Activated naive CD8-positive, alpha-beta T cell (primary cell): Measurements from ENCODE around the gene ECI2.
"Not testable (repeated sequence)": the region's sequence is repeated elsewhere in the genome, so short reads cannot be mapped to it uniquely, and the experiment has no call there.

Experiments used
- H3K27ac Mint-ChIP-seq: one replicate; pipeline ENCODE4 v1.8.0; 2021; ENCODE audit warnings: mixed read lengths
- H3K27me3 Mint-ChIP-seq: one replicate; pipeline ENCODE4 v1.8.0; 2021; ENCODE audit warnings: mixed read lengths
- H3K36me3 Mint-ChIP-seq: one replicate; pipeline ENCODE4 v1.8.0; 2021; ENCODE audit warnings: mixed read lengths
- H3K4me1 Mint-ChIP-seq: one replicate; pipeline ENCODE4 v1.8.0; 2021; ENCODE audit warnings: low read depth, mixed read lengths
- H3K4me3 Mint-ChIP-seq: one replicate; pipeline ENCODE4 v1.8.0; 2021; ENCODE audit warnings: mild to moderate bottlenecking, mixed read lengths
- H3K9me3 Mint-ChIP-seq: one replicate; pipeline ENCODE4 v1.8.0; 2021; ENCODE audit warnings: low read depth, mixed read lengths

The ECI2 gene

DNA sequence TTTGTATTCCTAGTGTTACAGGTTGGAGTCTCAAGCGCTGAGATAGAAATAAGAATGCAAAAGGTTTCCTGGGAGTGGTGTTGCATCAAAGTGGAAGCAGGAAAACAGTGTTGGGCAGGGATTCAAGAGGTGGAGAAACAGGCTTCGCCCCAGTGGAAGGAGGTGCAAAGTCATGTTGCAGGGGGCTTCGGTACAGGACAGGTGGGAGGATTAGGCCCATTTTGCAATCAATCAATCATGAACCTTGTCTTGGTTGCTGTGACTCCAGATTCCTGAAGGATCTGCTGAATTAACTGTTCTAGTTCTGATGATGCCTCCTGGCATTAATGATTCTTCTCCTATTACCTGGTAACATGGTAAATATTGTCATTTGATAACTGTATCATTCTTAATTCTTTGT is 34.1 kb downstream of the ECI2 start:
- H3K36me3 Mint-ChIP-seq: no peaks in the 10 kb centered on the region
- H3K4me3 Mint-ChIP-seq: no peak overlapping the region
- H3K27me3 Mint-ChIP-seq: no peaks in the 10 kb centered on the region
- no peaks in the 10 kb centered on the region for H3K4me1 Mint-ChIP-seq
- H3K27ac Mint-ChIP-seq: no peak overlapping the region
- no peaks in the 10 kb centered on the region for H3K9me3 Mint-ChIP-seq

GRCh38 chr6:4100655-4101054 is 34.7 kb downstream of the ECI2 start:
- H3K27me3 Mint-ChIP-seq: no peaks in the 10 kb centered on the region
- H3K9me3 Mint-ChIP-seq: no peaks in the 10 kb centered on the region
- H3K36me3 Mint-ChIP-seq: no peaks in the 10 kb centered on the region
- H3K4me3 Mint-ChIP-seq: no peak overlapping the region
- no peak overlapping the region for H3K27ac Mint-ChIP-seq
- H3K4me1 Mint-ChIP-seq: no peaks in the 10 kb centered on the region

DNA sequence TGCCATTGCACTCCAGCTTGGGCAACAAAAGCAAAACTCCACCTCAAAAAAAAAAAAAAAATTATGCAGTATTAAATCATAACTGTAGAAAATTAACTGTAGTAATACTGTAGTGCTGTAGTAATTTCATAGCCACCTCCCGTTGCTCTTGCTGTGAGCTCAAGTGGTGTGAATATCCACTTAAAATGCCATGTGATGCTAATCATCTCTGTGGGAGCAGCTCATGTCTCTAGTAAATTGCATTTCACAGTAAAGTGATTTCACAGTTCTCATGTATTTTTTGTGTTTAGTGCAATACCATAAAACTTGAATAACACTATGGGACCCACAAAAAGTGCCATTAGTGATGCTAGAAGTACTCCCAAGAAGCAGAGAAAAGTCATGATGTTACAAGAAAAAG is 42.1 kb downstream of the ECI2 start:
- Mint-ChIP-seq H3K27ac (no peak overlapping the region), H3K4me3 (no peak overlapping the region), H3K27me3 (no peaks in the 10 kb centered on the region), H3K36me3 (no peaks in the 10 kb centered on the region), H3K4me1 (no peaks in the 10 kb centered on the region), H3K9me3 (no peaks in the 10 kb centered on the region)

DNA sequence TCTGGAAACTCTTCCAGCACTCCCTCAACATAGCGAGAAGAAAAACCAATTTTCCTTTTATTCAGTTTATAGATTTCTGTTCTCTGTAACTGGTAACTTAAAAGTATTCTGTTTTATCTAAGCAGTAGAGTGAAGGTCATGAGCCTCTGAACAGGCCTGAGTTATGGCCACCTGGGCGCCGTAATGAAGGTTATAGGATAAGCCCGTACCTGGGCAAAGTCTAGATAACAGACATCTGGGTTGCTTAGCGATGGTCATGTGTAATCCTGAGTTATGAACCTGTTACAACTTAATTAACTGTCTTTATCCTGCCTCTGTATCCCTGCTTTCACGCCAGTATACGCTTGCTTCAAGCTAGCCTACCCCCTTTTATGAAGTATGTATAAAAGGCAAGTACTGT is 43.4 kb downstream of the ECI2 start:
- no peaks in the 10 kb centered on the region for H3K4me1 Mint-ChIP-seq
- no peaks in the 10 kb centered on the region for H3K36me3 Mint-ChIP-seq
- H3K9me3 Mint-ChIP-seq: no peaks in the 10 kb centered on the region
- no peak overlapping the region for H3K4me3 Mint-ChIP-seq
- H3K27ac Mint-ChIP-seq: no peak overlapping the region
- H3K27me3 Mint-ChIP-seq: no peaks in the 10 kb centered on the region

DNA sequence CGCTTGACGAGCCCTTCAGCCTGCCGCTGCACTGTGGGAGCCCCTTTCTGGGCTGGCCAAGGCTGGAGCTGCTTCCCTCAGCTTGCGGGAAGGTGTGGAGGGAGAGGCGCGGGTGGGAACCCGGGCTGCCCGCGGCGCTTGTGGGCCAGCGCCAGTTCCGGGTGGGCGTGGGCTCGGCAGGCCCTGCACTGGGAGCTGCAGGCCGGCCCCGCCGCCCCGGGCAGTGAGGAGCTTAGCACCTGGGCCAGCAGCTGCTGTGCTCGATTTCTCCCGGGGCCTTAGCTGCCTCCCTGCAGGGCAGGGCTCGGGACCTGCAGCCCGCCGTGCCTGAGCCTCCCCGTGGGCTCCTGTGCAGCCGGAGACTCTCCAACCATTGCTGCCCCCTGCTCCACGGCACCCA is 45.3 kb downstream of the ECI2 start:
- H3K36me3 Mint-ChIP-seq, H3K4me1 Mint-ChIP-seq, H3K4me3 Mint-ChIP-seq, H3K27me3 Mint-ChIP-seq, H3K9me3 Mint-ChIP-seq, H3K27ac Mint-ChIP-seq: not testable (repeated sequence)

DNA sequence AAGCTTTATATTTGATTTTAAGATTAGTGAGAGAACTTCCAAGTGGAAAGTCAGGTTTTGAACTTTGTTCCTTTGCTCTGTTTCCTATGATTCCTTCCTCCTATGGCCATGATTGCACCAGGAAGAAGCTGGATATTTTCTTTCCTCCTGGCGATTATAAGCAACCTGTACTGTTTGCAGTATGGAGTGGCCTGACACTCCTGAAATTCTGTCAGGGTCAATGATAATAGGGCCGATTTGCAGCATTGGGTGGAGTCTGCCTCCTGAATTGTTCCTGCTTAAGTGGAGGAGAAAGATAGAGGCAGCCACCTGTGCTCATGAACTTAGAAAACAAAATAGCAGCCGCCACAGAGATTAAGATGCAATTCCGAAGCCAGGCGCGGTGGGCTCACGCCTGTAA is 46.7 kb downstream of the ECI2 start:
- Mint-ChIP-seq H3K27ac (no peak overlapping the region), H3K4me3 (no peak overlapping the region), H3K36me3 (no peaks in the 10 kb centered on the region), H3K9me3 (no peaks in the 10 kb centered on the region), H3K27me3 (no peaks in the 10 kb centered on the region), H3K4me1 (no peaks in the 10 kb centered on the region)

- Mint-ChIP-seq H3K4me1 (no peaks in the 10 kb centered on the region), H3K4me3 (no peak overlapping the region), H3K27me3 (no peaks in the 10 kb centered on the region), H3K9me3 (no peaks in the 10 kb centered on the region), H3K27ac (no peak overlapping the region), H3K36me3 (no peaks in the 10 kb centered on the region)
These were observed 50.1 kb downstream of the ECI2 start for GRCh38 chr6:4085332-4085700.

- Mint-ChIP-seq H3K4me1 (no peaks in the 10 kb centered on the region), H3K36me3 (no peaks in the 10 kb centered on the region), H3K27ac (no peak overlapping the region), H3K9me3 (no peaks in the 10 kb centered on the region), H3K27me3 (no peaks in the 10 kb centered on the region), H3K4me3 (no peak overlapping the region)
These were observed 50.7 kb downstream of the ECI2 start for GRCh38 chr6:4084444-4085331.

DNA sequence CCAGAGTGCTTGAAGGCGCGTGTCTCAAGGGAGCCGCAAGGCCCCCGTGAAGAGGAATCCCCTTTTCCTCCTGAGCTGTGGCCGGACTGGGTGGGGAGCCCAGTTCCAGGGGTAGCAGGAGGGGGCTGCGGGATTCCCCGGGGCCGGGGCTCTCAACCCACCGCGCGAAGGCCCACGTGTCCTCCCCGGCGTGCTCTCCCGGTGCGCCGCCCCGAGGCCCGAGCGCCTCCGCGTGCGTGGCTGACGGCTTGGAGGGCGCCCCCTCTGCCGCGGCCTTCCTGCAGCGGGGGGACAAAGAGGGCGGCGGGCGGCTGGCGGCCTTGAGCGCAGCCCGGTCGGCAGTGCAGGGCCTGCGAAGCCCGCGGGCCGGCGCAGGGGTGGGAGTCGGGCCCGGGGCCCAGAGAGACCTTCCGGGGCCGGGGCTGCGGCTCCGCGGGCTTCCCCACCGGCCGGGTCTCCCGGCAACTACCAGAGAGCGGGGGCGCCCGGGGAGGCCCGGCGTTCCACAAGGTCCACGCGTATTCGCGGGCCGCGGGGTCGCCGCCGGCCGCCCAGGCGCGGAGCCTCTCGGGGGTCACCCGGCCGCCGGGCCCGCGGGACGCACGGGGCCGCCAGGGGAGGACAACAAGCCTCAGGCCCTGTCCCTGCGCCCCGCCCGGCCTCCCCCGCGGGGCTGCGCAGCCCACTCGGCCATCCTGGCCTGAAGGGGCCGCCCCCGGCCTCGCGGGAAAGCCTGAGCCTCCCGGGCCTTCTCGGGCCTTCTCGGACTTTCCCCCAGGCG is 56.5 kb downstream of the ECI2 start, which contains the start of gene FAM217A:
Gene FAM217A (minus strand): TSS at position 447 of the 781 bp plus-strand sequence. CDS start 1,723 bp downstream, outside the sequence.
- Mint-ChIP-seq H3K36me3 (no peaks in the 10 kb centered on the region), H3K4me3 (no peak within 1 kb of the TSS), H3K4me1 (no peaks in the 10 kb centered on the region), H3K27ac (no peak within 1 kb of the TSS), H3K27me3 (peaks cover 8% of the 10 kb centered on the region), H3K9me3 (no peaks in the 10 kb centered on the region)

- no peak overlapping the region for H3K27ac Mint-ChIP-seq
- H3K4me3 Mint-ChIP-seq: no peak overlapping the region
- H3K27me3 Mint-ChIP-seq: peaks cover 8% of the 10 kb centered on the region
- H3K4me1 Mint-ChIP-seq: no peaks in the 10 kb centered on the region
- H3K9me3 Mint-ChIP-seq: no peaks in the 10 kb centered on the region
- no peaks in the 10 kb centered on the region for H3K36me3 Mint-ChIP-seq
These were observed 60.7 kb downstream of the ECI2 start for GRCh38 chr6:4074478-4075235.

- no peak overlapping the region for H3K4me3 Mint-ChIP-seq
- no peaks in the 10 kb centered on the region for H3K9me3 Mint-ChIP-seq
- no peaks in the 10 kb centered on the region for H3K4me1 Mint-ChIP-seq
- peaks cover 2% of the 10 kb centered on the region for H3K27me3 Mint-ChIP-seq
- no peaks in the 10 kb centered on the region for H3K36me3 Mint-ChIP-seq
- H3K27ac Mint-ChIP-seq: no peak overlapping the region
These were observed 64.0 kb downstream of the ECI2 start for GRCh38 chr6:4071330-4071729.

GRCh38 chr6:4069199-4069598 is 66.2 kb downstream of the ECI2 start:
- no peaks in the 10 kb centered on the region for H3K27me3 Mint-ChIP-seq
- no peaks in the 10 kb centered on the region for H3K9me3 Mint-ChIP-seq
- no peak overlapping the region for H3K27ac Mint-ChIP-seq
- no peak overlapping the region for H3K4me3 Mint-ChIP-seq
- peaks cover 2% of the 10 kb centered on the region for H3K36me3 Mint-ChIP-seq
- H3K4me1 Mint-ChIP-seq: no peaks in the 10 kb centered on the region

GRCh38 chr6:4067673-4068072 is 67.7 kb downstream of the ECI2 start:
- Mint-ChIP-seq H3K36me3 (peaks cover 2% of the 10 kb centered on the region), H3K9me3 (no peaks in the 10 kb centered on the region), H3K4me1 (no peaks in the 10 kb centered on the region), H3K27ac (no peak overlapping the region), H3K27me3 (no peaks in the 10 kb centered on the region), H3K4me3 (no peak overlapping the region)

GRCh38 chr6:4066029-4066755 is 69.2 kb downstream of the ECI2 start:
- Mint-ChIP-seq H3K27ac (peak overlapping the region; percentile 71), H3K4me1 (no peaks in the 10 kb centered on the region)

More at GRCh38 chr6:4066029-4066755, 69.2 kb downstream of the ECI2 start:
- no peak overlapping the region for H3K4me3 Mint-ChIP-seq
- no peaks in the 10 kb centered on the region for H3K27me3 Mint-ChIP-seq
- peaks cover 2% of the 10 kb centered on the region for H3K36me3 Mint-ChIP-seq
- H3K9me3 Mint-ChIP-seq: no peaks in the 10 kb centered on the region
